CD4-positive, alpha-beta T cell treated with Interleukin-1 beta for 1 hour (primary cell): ENCODE measurements around the gene SMURF1.
"Not testable (repeated sequence)": the region's sequence is repeated elsewhere in the genome, so short reads cannot be mapped to it uniquely, and the experiment has no call there.

Source experiments
- DNase-seq, 2 donors: peaks; one replicate each; pipeline ENCODE4 v3.0.0-alpha.2; 2020 to 2022

Gene SMURF1

GRCh38 chr7:99143853-99144672 is at the start of gene SMURF1:
TSS of gene SMURF1 (minus strand) at chr7:99144108. CDS start at chr7:99143780, 328 bp downstream.
- DNase-seq = peak; percentile 76 to 80

- DNase-seq = no peak
Measured at GRCh38 chr7:99191869-99192596, 48.1 kb upstream of the SMURF1 start.

- no peak for DNase-seq
Measured at GRCh38 chr7:99190359-99191009, 46.6 kb upstream of the SMURF1 start.

GRCh38 chr7:99189222-99189621 is 45.3 kb upstream of the SMURF1 start:
- no peak for DNase-seq

- no peak for DNase-seq
Measured at GRCh38 chr7:99188221-99188620, 44.3 kb upstream of the SMURF1 start.

GRCh38 chr7:99184532-99185218 is 40.8 kb upstream of the SMURF1 start:
- DNase-seq = no peak

- no peak for DNase-seq
Measured at GRCh38 chr7:99180067-99180650, 36.3 kb upstream of the SMURF1 start.

- DNase-seq = no peak
Measured at GRCh38 chr7:99177165-99177564, 33.3 kb upstream of the SMURF1 start.

GRCh38 chr7:99173787-99174186 is 29.9 kb upstream of the SMURF1 start:
- no peak for DNase-seq

- DNase-seq = no peak
Measured at GRCh38 chr7:99171731-99172130, 27.8 kb upstream of the SMURF1 start.

- no peak for DNase-seq
Measured at GRCh38 chr7:99170730-99171074, 26.8 kb upstream of the SMURF1 start.

GRCh38 chr7:99170065-99170729 is 26.3 kb upstream of the SMURF1 start:
- DNase-seq = no peak

GRCh38 chr7:99167072-99167471 is 23.2 kb upstream of the SMURF1 start:
- DNase-seq = no peak

GRCh38 chr7:99165816-99166215 is 21.9 kb upstream of the SMURF1 start:
- DNase-seq = no peak

- DNase-seq = not testable (repeated sequence)
Measured at GRCh38 chr7:99163669-99164068, 19.8 kb upstream of the SMURF1 start.

- no peak for DNase-seq
Measured at GRCh38 chr7:99156649-99157048, 12.7 kb upstream of the SMURF1 start.

- no peak for DNase-seq
Measured at GRCh38 chr7:99155211-99155610, 11.3 kb upstream of the SMURF1 start.

GRCh38 chr7:99146979-99147378 is 3.1 kb upstream of the SMURF1 start:
- no peak for DNase-seq

GRCh38 chr7:99143521-99143852 is 421 bp downstream of the SMURF1 start:
- DNase-seq = no peak

- DNase-seq = peak; percentile 89 to 90
Measured at GRCh38 chr7:99142727-99143520, 984 bp downstream of the SMURF1 start.
